CD14-positive monocyte (primary cell): ENCODE measurements around the gene DGKI. TPM values are rescaled to one million over a fixed set of nuclear protein-coding genes. Genes with fewer than 3 reads are reported as not detected.

Experiments used
- DNase-seq, 3 donors: peaks; one replicate each; pipeline ENCODE4 v3.0.0-alpha.2; 2011 to 2022
- H2AFZ ChIP-seq: 2 replicates; pipeline ENCODE4 v1.6.0; 2012; ENCODE audit warnings: mild to moderate bottlenecking, low read depth, low read length, inconsistent platforms; ENCODE audit not compliant: insufficient read depth, poor library complexity, severe bottlenecking
- H3K27ac ChIP-seq, 2 donors: 1 replicate in 1 of 2; 2 replicates in 1 of 2; pipeline ENCODE4 v1.5.1; 2012 to 2013; ENCODE audit warnings: low read length in 2 of 2, control low read depth in 1 of 2, inconsistent platforms in 1 of 2, low read depth in 1 of 2, mild to moderate bottlenecking in 1 of 2
- H3K27me3 ChIP-seq, 2 donors: one replicate each; pipeline versions ENCODE4 v1.6.0 to v1.6.1; 2011 to 2013; ENCODE audit warnings: low read length in 2 of 2; ENCODE audit not compliant: control insufficient read depth in 2 of 2, insufficient read depth in 2 of 2
- H3K36me3 ChIP-seq, 2 donors: replicated peaks in 1 of 2; 1 replicate in 1 of 2; 2 replicates in 1 of 2; pipeline versions ENCODE4 v1.5.1 to v1.6.1; 2012 to 2013; ENCODE audit warnings: low read length in 2 of 2, control low read depth in 1 of 2, inconsistent platforms in 1 of 2, mild to moderate bottlenecking in 1 of 2; ENCODE audit not compliant: insufficient read depth in 2 of 2, control insufficient read depth in 1 of 2
- H3K4me1 ChIP-seq, 2 donors: 1 replicate in 1 of 2; 2 replicates in 1 of 2; pipeline versions ENCODE4 v1.5.1 to v1.6.1; 2012 to 2013; ENCODE audit warnings: low read length in 2 of 2, control low read depth in 1 of 2, inconsistent platforms in 1 of 2, mild to moderate bottlenecking in 1 of 2, moderate library complexity in 1 of 2; ENCODE audit not compliant: insufficient read depth in 2 of 2, control insufficient read depth in 1 of 2
- H3K4me2 ChIP-seq: replicated peaks from 2 replicates; pipeline ENCODE3; 2012; ENCODE audit warnings: low read length, moderate library complexity, mild to moderate bottlenecking; ENCODE audit not compliant: poor library complexity, severe bottlenecking; ENCODE audit errors: extremely low read depth
- H3K4me3 ChIP-seq, 3 experiments: fragments of 200-600 bp in 1 of 3; sonication (generic) in 1 of 3; replicated peaks in 1 of 3; 1 replicate in 2 of 3; 2 replicates in 1 of 3; pipeline ENCODE4 v1.5.1; 2011 to 2013; ENCODE audit warnings: low read length in 3 of 3, mild to moderate bottlenecking in 3 of 3, control low read depth in 2 of 3, low read depth in 2 of 3, inconsistent platforms in 1 of 3, moderate library complexity in 1 of 3
- H3K79me2 ChIP-seq: 2 replicates; pipeline ENCODE4 v1.6.0; 2012; ENCODE audit warnings: mild to moderate bottlenecking, control low read depth, inconsistent platforms, low read length, moderate library complexity; ENCODE audit not compliant: insufficient read depth
- H3K9ac ChIP-seq: 2 replicates; pipeline ENCODE4 v1.6.0; 2017; ENCODE audit warnings: low read length, mild to moderate bottlenecking; ENCODE audit not compliant: insufficient read depth, poor library complexity, severe bottlenecking
- H3K9me3 ChIP-seq, 2 donors: replicated peaks in 1 of 2; 1 replicate in 1 of 2; 2 replicates in 1 of 2; pipeline versions ENCODE4 v1.5.1 to v1.6.1; 2012 to 2013; ENCODE audit warnings: low read length in 2 of 2, control low read depth in 1 of 2; ENCODE audit not compliant: control insufficient read depth in 1 of 2, insufficient read depth in 1 of 2
- H4K20me1 ChIP-seq: 2 replicates; pipeline ENCODE4 v1.6.0; 2012; ENCODE audit warnings: mild to moderate bottlenecking, low read length, control low read depth, moderate library complexity; ENCODE audit not compliant: insufficient read depth
- H3K27ac Mint-ChIP-seq, 7 donors: one replicate each; pipeline ENCODE4 v1.8.0; 2020; ENCODE audit warnings: mild to moderate bottlenecking in 7 of 7, mixed read lengths in 7 of 7, moderate library complexity in 6 of 7, inconsistent platforms in 2 of 7
- H3K27me3 Mint-ChIP-seq, 3 donors: one replicate each; pipeline ENCODE4 v1.8.0; 2021 to 2022; ENCODE audit warnings: low read depth in 3 of 3, mild to moderate bottlenecking in 3 of 3, mixed read lengths in 3 of 3, moderate library complexity in 3 of 3, inconsistent platforms in 1 of 3
- H3K36me3 Mint-ChIP-seq, 2 donors: one replicate each; pipeline ENCODE4 v1.8.0; 2020; ENCODE audit warnings: mixed read lengths in 2 of 2, inconsistent platforms in 1 of 2, mild to moderate bottlenecking in 1 of 2
- H3K4me1 Mint-ChIP-seq: one replicate; pipeline ENCODE4 v1.8.0; 2020; ENCODE audit warnings: mild to moderate bottlenecking, mixed read lengths
- H3K4me3 Mint-ChIP-seq, 2 donors: one replicate each; pipeline ENCODE4 v1.8.0; 2020; ENCODE audit warnings: mild to moderate bottlenecking in 2 of 2, mixed read lengths in 2 of 2, moderate library complexity in 1 of 2
- H3K9me3 Mint-ChIP-seq, 7 donors: one replicate each; pipeline ENCODE4 v1.8.0; 2020 to 2022; ENCODE audit warnings: mixed read lengths in 7 of 7, mild to moderate bottlenecking in 6 of 7, moderate library complexity in 6 of 7, inconsistent platforms in 2 of 7
- CTCF ChIP-seq: fragments of 200-600 bp; IDR thresholded peaks from one replicate; pipeline ENCODE4 v1.8.0; 2022; ENCODE audit warnings: antibody characterized with exemption, mild to moderate bottlenecking
- WGBS: methylation state at CpG from one replicate; pipeline ENCODE4 v1.1.5; 2013; ENCODE audit warnings: missing lambda C conversion rate; ENCODE audit not compliant: insufficient coverage; 5-methylcytosine and 5-hydroxymethylcytosine counted together
- intact Hi-C, 2 donors: fragments of 100-400 bp; cut with micrococcal nuclease; formaldehyde crosslinking; loops; one replicate each; pipeline versions ENCODE4 v1.15.0 to v1.15.1; 2023
- polyA plus RNA-seq, 3 donors: library from polyadenylated mRNA; depleted of rRNA in 1 of 3; unstranded in 2 of 3; stranded (reverse) in 1 of 3; fragments of 300-500 nt in 2 of 3; fragments of >200 nt in 1 of 3; fragmentation: Illumina TruSeq in 2 of 3; gene quantifications; 1 replicate in 2 of 3; 2 replicates in 1 of 3; pipeline ENCODE4 v1.2.3, GENCODE V29; 2012 to 2021

Gene DGKI
- polyA plus RNA-seq, 3 donors = not detected

- no peaks in the 10 kb centered on the region for H3K36me3 ChIP-seq
- DNase-seq = no peak
- H3K9me3 Mint-ChIP-seq = peaks cover 0 to 3% (median 0%) of the 10 kb centered on the region in 7 donors
- intact Hi-C loops = no loop called here
- no peaks in the 10 kb centered on the region for H3K4me1 Mint-ChIP-seq
- no peaks in the 10 kb centered on the region for H3K4me1 ChIP-seq
- no peak overlapping the region for H3K4me2 ChIP-seq
- H3K27ac ChIP-seq = no peak overlapping the region
- no peaks in the 10 kb centered on the region for H4K20me1 ChIP-seq
- H3K27ac Mint-ChIP-seq = no peak overlapping the region
- no peaks in the 10 kb centered on the region for H3K27me3 ChIP-seq
- H2AFZ ChIP-seq = no peak overlapping the region
- H3K36me3 Mint-ChIP-seq = no peaks in the 10 kb centered on the region
- no peak for TF ChIP-seq CTCF
- H3K9me3 ChIP-seq = no peaks in the 10 kb centered on the region
- H3K4me3 Mint-ChIP-seq = no peak overlapping the region
- no peak overlapping the region for H3K4me3 ChIP-seq
- peaks cover 1 to 3% (median 1%) of the 10 kb centered on the region in 3 donors for H3K27me3 Mint-ChIP-seq
- no peaks in the 10 kb centered on the region for H3K79me2 ChIP-seq
- no peak overlapping the region for H3K9ac ChIP-seq
- WGBS = 89% methylated on average over 5 of the region's 5 CpGs
Observed at GRCh38 chr7:137731436-137731835, 115.3 kb downstream of the DGKI start.

- no peak overlapping the region for H3K4me2 ChIP-seq
- H3K27ac ChIP-seq = no peak overlapping the region
- no CpG with 5 or more reads among the region's 1 CpG for WGBS
- no peaks in the 10 kb centered on the region for H3K79me2 ChIP-seq
- H4K20me1 ChIP-seq = no peaks in the 10 kb centered on the region
- H3K27ac Mint-ChIP-seq = no peak overlapping the region
- H3K36me3 Mint-ChIP-seq = no peaks in the 10 kb centered on the region
- H3K4me3 ChIP-seq = no peak overlapping the region
- no peaks in the 10 kb centered on the region for H3K27me3 ChIP-seq
- H3K36me3 ChIP-seq = no peaks in the 10 kb centered on the region
- H3K9ac ChIP-seq = no peak overlapping the region
- H3K4me3 Mint-ChIP-seq = no peak overlapping the region
- no peaks in the 10 kb centered on the region for H3K9me3 ChIP-seq
- H3K9me3 Mint-ChIP-seq = peaks cover 0 to 5% (median 0%) of the 10 kb centered on the region in 7 donors
- H3K4me1 Mint-ChIP-seq = no peaks in the 10 kb centered on the region
- intact Hi-C loops = no loop called here
- peaks cover 3 to 8% (median 4%) of the 10 kb centered on the region in 3 donors for H3K27me3 Mint-ChIP-seq
- DNase-seq = no peak
- no peak overlapping the region for H2AFZ ChIP-seq
- no peak for TF ChIP-seq CTCF
- no peaks in the 10 kb centered on the region for H3K4me1 ChIP-seq
Observed at GRCh38 chr7:137728426-137728825, 118.3 kb downstream of the DGKI start.
